Liver (tissue), 9 donors: ENCODE measurements around the gene FAM25G. TPM values are rescaled to one million over a fixed set of nuclear protein-coding genes. Genes with fewer than 3 reads are reported as not detected.
A peak's percentile ranks its signal among the peaks of the same experiment; 100 is the strongest.
"Not testable (repeated sequence)": the region's sequence is repeated elsewhere in the genome, so short reads cannot be mapped to it uniquely, and the experiment has no call there.

Experiments
- DNase-seq: peaks from one replicate; pipeline ENCODE4 v3.0.0-alpha.2; 2017; ENCODE audit warnings: low spot score
- H3K27ac ChIP-seq, 2 donors: one replicate each; pipeline ENCODE4 v1.7.0; 2013; ENCODE audit warnings: inconsistent platforms in 2 of 2, low read length in 2 of 2, control low read depth in 1 of 2, low read depth in 1 of 2, mild to moderate bottlenecking in 1 of 2
- H3K27me3 ChIP-seq, 4 donors: one replicate each; pipeline versions ENCODE4 v1.6.1 to v1.7.0; 2013; ENCODE audit warnings: low read length in 3 of 4, inconsistent platforms in 1 of 4, mild to moderate bottlenecking in 1 of 4, moderate library complexity in 1 of 4; ENCODE audit not compliant: control insufficient read depth in 4 of 4, insufficient read depth in 4 of 4
- H3K36me3 ChIP-seq, 4 donors: one replicate each; pipeline versions ENCODE4 v1.6.1 to v1.7.0; 2013; ENCODE audit warnings: low read length in 3 of 4, mild to moderate bottlenecking in 3 of 4, low read depth in 1 of 4, moderate library complexity in 1 of 4; ENCODE audit not compliant: control insufficient read depth in 4 of 4, insufficient read depth in 3 of 4
- H3K4me1 ChIP-seq, 4 donors: one replicate each; pipeline versions ENCODE4 v1.6.1 to v1.7.0; 2013; ENCODE audit warnings: low read length in 3 of 4, mild to moderate bottlenecking in 3 of 4, moderate library complexity in 1 of 4; ENCODE audit not compliant: control insufficient read depth in 4 of 4, insufficient read depth in 4 of 4
- H3K4me3 ChIP-seq, 3 donors: one replicate each; pipeline versions ENCODE4 v1.6.1 to v1.7.0; 2013; ENCODE audit warnings: low read length in 3 of 3, control low read depth in 1 of 3, low read depth in 1 of 3, mild to moderate bottlenecking in 1 of 3
- H3K9ac ChIP-seq, 2 donors: one replicate each; pipeline ENCODE4 v1.7.0; 2013; ENCODE audit warnings: low read length in 2 of 2, mild to moderate bottlenecking in 2 of 2, moderate library complexity in 2 of 2, control low read depth in 1 of 2, low read depth in 1 of 2
- H3K9me3 ChIP-seq, 4 donors: one replicate each; pipeline versions ENCODE4 v1.6.1 to v1.7.0; 2013; ENCODE audit warnings: low read length in 3 of 4; ENCODE audit not compliant: control insufficient read depth in 4 of 4
- ATF3 ChIP-seq: IDR thresholded peaks from 2 replicates; pipeline ENCODE4 v1.6.1; 2016; ENCODE audit warnings: antibody characterized with exemption
- CTCF ChIP-seq: fragments of 150-350 bp; IDR thresholded peaks from 2 replicates; pipeline ENCODE4 v1.5.1; 2017; ENCODE audit warnings: improper control_type of control experiment, low read depth, low read length; ENCODE audit not compliant: missing input control
- EGR1 ChIP-seq, 2 donors: IDR thresholded peaks; 2 replicates each; pipeline ENCODE4 v1.6.1; 2016 to 2018; ENCODE audit warnings: antibody characterized with exemption in 2 of 2, low read depth in 2 of 2
- FOXA1 ChIP-seq: IDR thresholded peaks from 2 replicates; pipeline ENCODE4 v1.6.1; 2016; ENCODE audit warnings: antibody characterized with exemption
- FOXA2 ChIP-seq: IDR thresholded peaks from 2 replicates; pipeline ENCODE4 v1.6.1; 2016; ENCODE audit warnings: antibody characterized with exemption
- GABPA ChIP-seq, 2 donors: IDR thresholded peaks in 1 of 2; conservative IDR thresholded peaks in 1 of 2; 2 replicates each; pipeline ENCODE4 v1.6.1; 2016; ENCODE audit warnings: antibody characterized with exemption in 2 of 2, mild to moderate bottlenecking in 1 of 2, moderate library complexity in 1 of 2
- HNF4A ChIP-seq, 2 donors: conservative IDR thresholded peaks; 2 replicates each; pipeline ENCODE4 v1.6.1; 2016; ENCODE audit warnings: antibody characterized with exemption in 2 of 2, mild to moderate bottlenecking in 2 of 2
- JUND ChIP-seq, 2 donors: IDR thresholded peaks; 2 replicates each; pipeline ENCODE4 v1.6.1; 2016; ENCODE audit warnings: antibody characterized with exemption in 2 of 2
- MAX ChIP-seq: IDR thresholded peaks from 2 replicates; pipeline ENCODE4 v1.6.1; 2016; ENCODE audit warnings: antibody characterized with exemption
- NR2F2 ChIP-seq: IDR thresholded peaks from 2 replicates; pipeline ENCODE4 v1.6.1; 2016; ENCODE audit warnings: antibody characterized with exemption
- RAD21 ChIP-seq, 2 donors: IDR thresholded peaks; 2 replicates each; pipeline ENCODE4 v1.6.1; 2016; ENCODE audit warnings: antibody characterized with exemption in 2 of 2, mild to moderate bottlenecking in 2 of 2
- RXRA ChIP-seq, 2 donors: IDR thresholded peaks; 2 replicates each; pipeline ENCODE4 v1.6.1; 2017 to 2018; ENCODE audit warnings: antibody characterized with exemption in 2 of 2, mild to moderate bottlenecking in 1 of 2
- SP1 ChIP-seq: IDR thresholded peaks from 2 replicates; pipeline ENCODE4 v1.6.1; 2018; ENCODE audit warnings: antibody characterized with exemption, mild to moderate bottlenecking
- TAF1 ChIP-seq: conservative IDR thresholded peaks from 2 replicates; pipeline ENCODE4 v1.6.1; 2016; ENCODE audit warnings: antibody characterized with exemption, mild to moderate bottlenecking
- YY1 ChIP-seq: IDR thresholded peaks from 2 replicates; pipeline ENCODE4 v1.6.1; 2016; ENCODE audit warnings: antibody characterized with exemption, mild to moderate bottlenecking
- ZBTB33 ChIP-seq: IDR thresholded peaks from 2 replicates; pipeline ENCODE4 v1.6.1; 2016; ENCODE audit warnings: antibody characterized with exemption
- WGBS: extraction: QIAGEN DNeasy Blood & Tissue Kit; methylation state at CpG from one replicate; pipeline ENCODE4 v1.1.7; 2013; 5-methylcytosine and 5-hydroxymethylcytosine counted together
- polyA plus RNA-seq, 2 donors: library from polyadenylated mRNA; stranded (reverse) in 1 of 2; unstranded in 1 of 2; fragments of 200-250 nt in 1 of 2; fragments of >200 nt in 1 of 2; fragmentation: Nextera tagmentation in 1 of 2; extraction: Ambion mirVana in 1 of 2; gene quantifications; one replicate each; pipeline versions ENCODE4 v1.2.1 to v1.2.3, GENCODE V29; 2013 to 2015
- total RNA-seq, 2 donors: library from RNA; depleted of rRNA; stranded (reverse); fragments of >200 nt; gene quantifications; one replicate each; pipeline ENCODE4 v1.2.3, GENCODE V29; 2014
- donor health status: healthy.
- donor health status: healthy.
- donor health status: healthy.
- donor health status: healthy.
- donor health status: healthy.

The FAM25G gene
- total and polyA plus RNA-seq, 4 donors = not detected

GRCh38 chr10:47461261-47461687, 30.2 kb downstream of the FAM25G start:
- TF ChIP-seq RAD21 (IDR thresholded peaks at IDR 0.05) (peak; percentile 39 to 46), EGR1 (IDR thresholded peaks at IDR 0.05; ENCODE audit: low read depth in 2 of 2) (peak; percentile 51 to 60)
- H3K27ac ChIP-seq, H3K27me3 ChIP-seq, H3K4me3 ChIP-seq, H3K9ac ChIP-seq, H3K9me3 ChIP-seq, H3K36me3 ChIP-seq, H3K4me1 ChIP-seq: not testable (repeated sequence)
- WGBS = 6% methylated on average over 30 of the region's 37 CpGs
- peak; percentile 49 for DNase-seq

- no peak overlapping the region for H3K27ac ChIP-seq
- H3K9ac ChIP-seq = no peak overlapping the region
- 83% methylated on average over 4 of the region's 4 CpGs for WGBS
These were observed 32.9 kb downstream of the FAM25G start for GRCh38 chr10:47458466-47459154.

GRCh38 chr10:47457826-47458225, 33.7 kb downstream of the FAM25G start:
- H3K9ac ChIP-seq = no peak overlapping the region
- peaks cover 0 to 2% (median 0%) of the 10 kb centered on the region in 4 donors for H3K4me1 ChIP-seq
- H3K4me3 ChIP-seq = no peak overlapping the region
- no peaks in the 10 kb centered on the region for H3K36me3 ChIP-seq
- peak; percentile 8 for DNase-seq
- H3K27me3 ChIP-seq = no peaks in the 10 kb centered on the region
- no peak overlapping the region for H3K27ac ChIP-seq
- no peak for TF ChIP-seq TAF1
- no peak for TF ChIP-seq JUND (IDR thresholded peaks at IDR 0.05)
- no peak for TF ChIP-seq GABPA (IDR thresholded peaks at IDR 0.05 in 1 of 2, conservative IDR thresholded peaks at IDR 0.05 in 1 of 2)
- no peak for TF ChIP-seq EGR1 (IDR thresholded peaks at IDR 0.05; ENCODE audit: low read depth in 2 of 2)
- TF ChIP-seq FOXA1 = no peak
- no peak for TF ChIP-seq ATF3
- H3K9me3 ChIP-seq = no peaks in the 10 kb centered on the region
- 92% methylated on average over 1 of the region's 1 CpG for WGBS

More at GRCh38 chr10:47458466-47459154, 32.9 kb downstream of the FAM25G start:
- no peak for TF ChIP-seq FOXA2
- TF ChIP-seq SP1 = no peak
- TF ChIP-seq RXRA (IDR thresholded peaks at IDR 0.05) = no peak
- no peak for TF ChIP-seq HNF4A (conservative IDR thresholded peaks at IDR 0.05)
- TF ChIP-seq RAD21 (IDR thresholded peaks at IDR 0.05) = no peak
- no peak for TF ChIP-seq ZBTB33
- TF ChIP-seq TAF1 = no peak
- no peak for DNase-seq
- no peaks in the 10 kb centered on the region for H3K9me3 ChIP-seq
- H3K4me3 ChIP-seq = no peak overlapping the region
- peaks cover 0 to 2% (median 0%) of the 10 kb centered on the region in 4 donors for H3K4me1 ChIP-seq
- H3K36me3 ChIP-seq = no peaks in the 10 kb centered on the region
- H3K27me3 ChIP-seq = no peaks in the 10 kb centered on the region

- H3K36me3 ChIP-seq = no peaks in the 10 kb centered on the region
- peaks cover 0 to 2% (median 0%) of the 10 kb centered on the region in 4 donors for H3K4me1 ChIP-seq
- no peak for DNase-seq
- H3K4me3 ChIP-seq = no peak overlapping the region
- no peak overlapping the region for H3K9ac ChIP-seq
- H3K27me3 ChIP-seq = no peaks in the 10 kb centered on the region
- H3K27ac ChIP-seq = no peak overlapping the region
- TF ChIP-seq CTCF = no peak
- no peak for TF ChIP-seq RAD21 (IDR thresholded peaks at IDR 0.05)
- TF ChIP-seq ATF3 = no peak
- TF ChIP-seq EGR1 (IDR thresholded peaks at IDR 0.05; ENCODE audit: low read depth in 2 of 2) = no peak
- TF ChIP-seq YY1 = no peak
- TF ChIP-seq FOXA2 = no peak
- no peak for TF ChIP-seq JUND (IDR thresholded peaks at IDR 0.05)
- TF ChIP-seq MAX = no peak
- no peak for TF ChIP-seq FOXA1
- no peak for TF ChIP-seq NR2F2
- no peak for TF ChIP-seq GABPA (IDR thresholded peaks at IDR 0.05 in 1 of 2, conservative IDR thresholded peaks at IDR 0.05 in 1 of 2)
- no peak for TF ChIP-seq TAF1
- 100% methylated on average over 1 of the region's 1 CpG for WGBS
- no peaks in the 10 kb centered on the region for H3K9me3 ChIP-seq
These were observed 34.0 kb downstream of the FAM25G start for GRCh38 chr10:47457528-47457820.
